Keratinocyte (primary cell): ENCODE measurements around the gene ATG4A. TPM values are rescaled to one million over a fixed set of nuclear protein-coding genes. Genes with fewer than 3 reads are reported as not detected.

ENCODE experiments used
- DNase-seq: peaks from one replicate; pipeline ENCODE4 v3.0.0-alpha.2; 2011; ENCODE audit warnings: low read depth, missing footprints, low spot score
- FAIRE-seq: peaks from 2 replicates; lab custom pipeline; 2011; peaks lifted over from hg19 to GRCh38; lab: Jason Lieb, UNC
- H2AFZ ChIP-seq: 2 replicates; pipeline ENCODE4 v1.6.0; 2012; ENCODE audit warnings: low read length, control low read depth, inconsistent platforms; ENCODE audit not compliant: control insufficient read depth
- H3K27ac ChIP-seq: 2 replicates; pipeline ENCODE4 v1.5.1; 2011; ENCODE audit warnings: low read length; ENCODE audit not compliant: control insufficient read depth, insufficient read depth
- H3K27me3 ChIP-seq: 3 replicates; pipeline ENCODE4 v1.6.0; 2011; ENCODE audit warnings: low read length; ENCODE audit not compliant: control insufficient read depth, insufficient read depth; ENCODE audit errors: extremely low read depth
- H3K36me3 ChIP-seq, 2 experiments: 2 replicates in 1 of 2; 3 replicates in 1 of 2; pipeline ENCODE4 v1.5.1; 2011; ENCODE audit warnings: low read length in 2 of 2, mild to moderate bottlenecking in 1 of 2; ENCODE audit not compliant: control insufficient read depth in 2 of 2, insufficient read depth in 2 of 2; ENCODE audit errors: extremely low read depth in 1 of 2
- H3K4me1 ChIP-seq: 3 replicates; pipeline ENCODE4 v1.5.1; 2011; ENCODE audit warnings: low read length; ENCODE audit not compliant: control insufficient read depth, insufficient read depth; ENCODE audit errors: extremely low read depth
- H3K4me2 ChIP-seq: 3 replicates; pipeline ENCODE4 v1.6.0; 2011; ENCODE audit warnings: low read depth, low read length; ENCODE audit not compliant: control insufficient read depth, insufficient read depth; ENCODE audit errors: extremely low read depth
- H3K4me3 ChIP-seq, 3 experiments: fragments of 200-600 bp in 1 of 3; sonication (generic) in 1 of 3; 2 replicates in 2 of 3; 3 replicates in 1 of 3; pipeline ENCODE4 v1.5.1; 2011 to 2016; ENCODE audit warnings: low read length in 3 of 3, mild to moderate bottlenecking in 3 of 3, control low read depth in 2 of 3, inconsistent platforms in 1 of 3, low read depth in 1 of 3, mixed read lengths in 1 of 3, mixed run types in 1 of 3, moderate library complexity in 1 of 3; ENCODE audit not compliant: control insufficient read depth in 2 of 3, insufficient read depth in 2 of 3; ENCODE audit errors: extremely low read depth in 1 of 3
- H3K79me2 ChIP-seq: 2 replicates; pipeline ENCODE4 v1.6.0; 2012; ENCODE audit warnings: low read length; ENCODE audit not compliant: control insufficient read depth, insufficient read depth
- H3K9ac ChIP-seq: 3 replicates; pipeline ENCODE4 v1.6.0; 2011; ENCODE audit warnings: low read length; ENCODE audit not compliant: control insufficient read depth, insufficient read depth; ENCODE audit errors: extremely low read depth
- H3K9me1 ChIP-seq: 3 replicates; pipeline ENCODE4 v1.6.0; 2011; ENCODE audit warnings: low read length; ENCODE audit not compliant: control insufficient read depth, insufficient read depth; ENCODE audit errors: extremely low read depth
- H3K9me3 ChIP-seq: 2 replicates; pipeline ENCODE4 v1.5.1; 2012; ENCODE audit warnings: low read depth, low read length; ENCODE audit not compliant: control insufficient read depth
- H4K20me1 ChIP-seq: 3 replicates; pipeline ENCODE4 v1.6.0; 2011; ENCODE audit warnings: low read length; ENCODE audit not compliant: control insufficient read depth, insufficient read depth; ENCODE audit errors: extremely low read depth
- CTCF ChIP-seq, 3 experiments: IDR thresholded peaks in 1 of 3; conservative IDR thresholded peaks in 1 of 3; optimal IDR thresholded peaks in 1 of 3; 2 replicates in 2 of 3; 3 replicates in 1 of 3; pipeline versions ENCODE3 to v1.5.1; 2011; ENCODE audit warnings: low read length in 3 of 3, mild to moderate bottlenecking in 3 of 3, moderate library complexity in 2 of 3, control low read depth in 1 of 3, inconsistent platforms in 1 of 3; ENCODE audit not compliant: insufficient read depth in 2 of 3; ENCODE audit errors: extremely low read depth in 1 of 3
- EZH2 ChIP-seq: IDR thresholded peaks from one replicate; pipeline ENCODE4 v1.6.1; 2012; ENCODE audit warnings: inconsistent platforms, mild to moderate bottlenecking, low read length, moderate library complexity
- dilution Hi-C: fragments of 300-500 bp; cut with MboI; formaldehyde crosslinking; loops from one replicate; pipeline ENCODE4 v1.7.0; 2020; ENCODE audit warnings: low sequenced_read_pairs; ENCODE audit not compliant: extremely low pct_ligation_motif_present
- polyA minus RNA-seq, 3 experiments: library from RNA; depleted of rRNA, polyadenylated mRNA; stranded (reverse); fragments of >200 nt; gene quantifications; 1 replicate in 1 of 3; 2 replicates in 1 of 3; 3 replicates in 1 of 3; pipeline ENCODE4 v1.2.3, GENCODE V29; 2011
- polyA plus RNA-seq, 5 experiments: library from polyadenylated mRNA; depleted of rRNA in 3 of 5; stranded (reverse) in 3 of 5; stranded (forward) in 1 of 5; unstranded in 1 of 5; fragments of >200 nt; gene quantifications; 1 replicate in 1 of 5; 2 replicates in 3 of 5; 3 replicates in 1 of 5; pipeline versions ENCODE4 v1.2.1 to v1.2.3, GENCODE V29; 2011 to 2012; ENCODE audit warnings: missing spikeins in 2 of 5, low read depth in 1 of 5, low replicate concordance in 1 of 5

The ATG4A gene
- 14.5 to 19.3 TPM (median 16.5 TPM) in 3 replicates for polyA plus RNA-seq
- polyA plus RNA-seq (2011; ENCODE audit: low read depth) = 6.6 TPM
- polyA plus RNA-seq (2011; cell fraction: cytosol; rRNA removed) = 14.3 and 27.2 TPM in 2 replicates
- polyA plus RNA-seq (2011; cell fraction: nucleus; rRNA removed) = 18.9 and 19.9 TPM in 2 replicates
- polyA plus RNA-seq (2012; ENCODE audit: low replicate concordance) = 9.9 and 12.3 TPM in 2 replicates
- 6.6 to 14.4 TPM (median 10.0 TPM) in 3 replicates for polyA minus RNA-seq
- polyA minus RNA-seq (2011; cell fraction: cytosol; rRNA and poly(A)+ RNA removed) = 5.4 TPM
- 7.2 and 11.5 TPM in 2 replicates for polyA minus RNA-seq (2011; cell fraction: nucleus; rRNA and poly(A)+ RNA removed)

GRCh38 chrX:108091264-108091877, at the start of gene ATG4A, which contains the start of gene PSMD10:
TSS of gene ATG4A (plus strand) at chrX:108091778. CDS start at chrX:108091827, 49 bp downstream.
TSS of gene PSMD10 (minus strand) at chrX:108091542. CDS start at chrX:108091520, 22 bp downstream.
- peak; percentile 56 for FAIRE-seq
- peaks cover 21% of the 10 kb centered on the region for H3K79me2 ChIP-seq

GRCh38 chrX:108044554-108045256, 46.9 kb upstream of the ATG4A start, which contains the start of gene VSIG1:
TSS of gene VSIG1 (plus strand) at chrX:108045065. CDS start at chrX:108045131, 66 bp downstream.
- no peaks in the 10 kb centered on the region for H3K9me3 ChIP-seq
- H3K4me1 ChIP-seq = no peaks in the 10 kb centered on the region
- no peaks in the 10 kb centered on the region for H3K36me3 ChIP-seq
- H3K9ac ChIP-seq = no peak within 1 kb of the TSS
- H4K20me1 ChIP-seq = no peaks in the 10 kb centered on the region
- no peak for DNase-seq
- H2AFZ ChIP-seq = no peak within 1 kb of the TSS
- H3K4me3 ChIP-seq = no peak within 1 kb of the TSS
- FAIRE-seq = no peak
- H3K9me1 ChIP-seq = no peaks in the 10 kb centered on the region
- H3K27ac ChIP-seq = no peak within 1 kb of the TSS
- dilution Hi-C loops = no loop called here
- TF ChIP-seq CTCF (optimal IDR thresholded peaks at IDR 0.05 in 1 of 3, IDR thresholded peaks at IDR 0.05 in 1 of 3, conservative IDR thresholded peaks at IDR 0.05 in 1 of 3; ENCODE audit: extremely low read depth in 1 of 3, insufficient read depth in 2 of 3, low read length in 3 of 3) (no peak), EZH2 (no peak)
- H3K4me2 ChIP-seq = no peak within 1 kb of the TSS
- H3K79me2 ChIP-seq = no peaks in the 10 kb centered on the region
- peaks cover 6% of the 10 kb centered on the region for H3K27me3 ChIP-seq

More at GRCh38 chrX:108091264-108091877, at the start of gene ATG4A, which contains the start of gene PSMD10:
- Histone ChIP-seq H3K4me2 (peak within 1 kb of the TSS; percentile 77), H3K27ac (peak within 1 kb of the TSS; percentile 86), H3K27me3 (no peaks in the 10 kb centered on the region), H3K36me3 (no peaks in the 10 kb centered on the region), H3K4me1 (peaks cover 2% of the 10 kb centered on the region), H3K9me1 (no peaks in the 10 kb centered on the region), H4K20me1 (no peaks in the 10 kb centered on the region), H3K9me3 (no peaks in the 10 kb centered on the region), H3K9ac (peak within 1 kb of the TSS; percentile 77), H3K4me3 (peak within 1 kb of the TSS; percentile 31 to 84 (median 57)), H2AFZ (peak within 1 kb of the TSS; percentile 84)
- DNase-seq = peak; percentile 61
- no peak for TF ChIP-seq EZH2
- TF ChIP-seq CTCF (optimal IDR thresholded peaks at IDR 0.05 in 1 of 3, IDR thresholded peaks at IDR 0.05 in 1 of 3, conservative IDR thresholded peaks at IDR 0.05 in 1 of 3; ENCODE audit: extremely low read depth in 1 of 3, insufficient read depth in 2 of 3, low read length in 3 of 3) = no peak
- dilution Hi-C loops = no loop called here
